NCI-H2227 (cell line): Measurements from ENCODE around the gene RPS29.
"Not testable (repeated sequence)": the region's sequence is repeated elsewhere in the genome, so short reads cannot be mapped to it uniquely, and the experiment has no call there.

Source experiments
- DNase-seq: peaks from one replicate; lab custom pipeline; 2025; ENCODE audit not compliant: unreplicated experiment; lab: John Stamatoyannopoulos, UW

The RPS29 gene

GRCh38 chr14:49598485-49599300, 12.5 kb upstream of the RPS29 start, which contains the start of gene LRR1:
LRR1 (plus strand) TSS chr14:49598940; CDS start chr14:49599021, 81 bp downstream.
- DNase-seq, result peak; percentile 91

DNA sequence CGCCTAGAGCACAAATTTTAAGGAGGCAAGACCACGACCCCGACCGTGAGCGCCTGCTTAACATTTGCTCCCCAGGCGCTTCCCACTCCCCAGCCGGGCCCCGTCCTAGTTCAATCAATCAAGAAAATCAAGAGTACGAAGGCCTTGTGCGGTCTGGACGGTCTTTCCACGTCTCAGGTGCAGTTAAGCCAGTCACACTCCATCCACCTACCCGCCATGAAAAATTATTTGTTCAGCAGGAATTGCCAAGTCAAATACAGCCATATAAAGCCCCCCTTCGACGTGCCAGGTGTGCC, 12.0 kb upstream of the RPS29 start:
- peak; percentile 63 for DNase-seq

- no peak for DNase-seq
Observed at GRCh38 chr14:49594347-49595091, 8.3 kb upstream of the RPS29 start.

- no peak for DNase-seq
Observed at GRCh38 chr14:49593016-49593415, 6.8 kb upstream of the RPS29 start.

GRCh38 chr14:49589387-49589786, 3.2 kb upstream of the RPS29 start:
- DNase-seq, result no peak

DNA sequence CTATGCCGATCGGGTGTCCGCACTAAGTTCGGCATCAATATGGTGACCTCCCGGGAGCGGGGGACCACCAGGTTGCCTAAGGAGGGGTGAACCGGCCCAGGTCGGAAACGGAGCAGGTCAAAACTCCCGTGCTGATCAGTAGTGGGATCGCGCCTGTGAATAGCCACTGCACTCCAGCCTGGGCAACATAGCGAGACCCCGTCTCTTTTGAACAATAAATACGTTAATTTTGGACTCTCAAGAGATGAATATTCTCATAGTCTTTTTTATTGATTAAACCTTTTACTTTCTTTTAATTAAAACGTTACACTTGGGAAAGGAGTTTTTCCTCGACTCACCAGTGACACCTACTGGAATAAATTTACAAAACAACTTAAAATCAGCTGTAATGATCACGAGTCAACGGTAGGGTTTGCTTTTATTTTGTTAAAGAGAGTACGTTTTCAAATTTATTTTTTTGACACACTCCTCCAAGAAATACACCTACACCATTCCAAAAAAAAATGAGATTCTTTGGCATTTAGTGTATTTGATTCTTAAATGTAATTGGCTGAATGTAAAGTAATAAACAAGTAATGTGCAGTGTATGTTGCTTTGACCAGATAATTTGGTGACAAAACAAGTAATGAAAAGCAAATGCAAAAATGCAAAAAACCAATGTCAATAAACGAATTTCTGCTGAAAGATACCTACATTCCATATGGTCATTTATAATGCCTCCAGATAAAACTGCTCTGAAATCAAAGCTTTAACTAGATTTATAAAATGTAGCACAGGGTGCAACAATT, 687 bp upstream of the RPS29 start:
- DNase-seq, result peak; percentile 80

- DNase-seq, result not testable (repeated sequence)
Observed at GRCh38 chr14:49584981-49585640, 1.1 kb downstream of the RPS29 start.

DNA sequence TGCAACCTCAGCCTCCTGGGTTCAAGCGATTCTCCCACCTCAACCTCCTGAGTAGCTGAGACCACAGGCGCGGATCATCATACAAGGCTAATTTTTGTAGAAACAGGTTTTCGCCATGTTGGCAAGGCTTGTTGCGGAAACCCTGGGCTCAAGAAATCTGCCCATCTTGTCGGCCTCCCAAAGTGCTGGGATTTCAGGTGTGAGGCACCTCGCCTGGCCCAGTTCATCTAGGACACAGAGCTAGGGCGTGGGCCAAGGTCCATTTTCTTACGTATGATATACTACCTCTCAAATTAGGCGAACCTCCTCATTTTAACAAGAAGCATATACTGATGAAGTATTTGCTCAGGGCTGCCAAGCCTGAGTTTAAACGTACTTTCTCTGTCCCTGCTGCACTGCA, 2.1 kb downstream of the RPS29 start:
- DNase-seq, result no peak

DNA sequence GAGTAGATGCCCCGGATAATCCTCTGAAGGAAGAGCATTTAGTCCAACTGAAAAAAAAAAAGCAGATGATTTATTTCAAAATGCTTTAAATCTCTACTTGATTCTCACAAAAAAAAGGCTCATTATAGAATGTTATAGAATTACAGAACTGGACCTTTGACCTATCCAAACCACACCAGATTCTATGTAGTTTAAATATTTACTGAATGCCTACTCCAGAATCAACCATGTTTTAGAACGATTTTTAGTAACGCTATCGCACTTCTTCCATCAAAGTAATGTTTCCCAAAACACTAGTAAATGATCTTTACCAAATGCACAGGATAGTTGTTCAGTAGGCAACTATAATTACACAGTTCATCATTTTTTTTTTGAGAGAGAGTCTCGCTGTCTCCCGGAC, 2.6 kb downstream of the RPS29 start:
- no peak for DNase-seq

GRCh38 chr14:49582113-49582977, 3.8 kb downstream of the RPS29 start:
- no peak for DNase-seq

GRCh38 chr14:49581209-49582112, 4.7 kb downstream of the RPS29 start:
- no peak for DNase-seq

GRCh38 chr14:49579841-49580240, 6.3 kb downstream of the RPS29 start:
- DNase-seq, result no peak

- no peak for DNase-seq
Observed at GRCh38 chr14:49578141-49578540, 8.0 kb downstream of the RPS29 start.

DNA sequence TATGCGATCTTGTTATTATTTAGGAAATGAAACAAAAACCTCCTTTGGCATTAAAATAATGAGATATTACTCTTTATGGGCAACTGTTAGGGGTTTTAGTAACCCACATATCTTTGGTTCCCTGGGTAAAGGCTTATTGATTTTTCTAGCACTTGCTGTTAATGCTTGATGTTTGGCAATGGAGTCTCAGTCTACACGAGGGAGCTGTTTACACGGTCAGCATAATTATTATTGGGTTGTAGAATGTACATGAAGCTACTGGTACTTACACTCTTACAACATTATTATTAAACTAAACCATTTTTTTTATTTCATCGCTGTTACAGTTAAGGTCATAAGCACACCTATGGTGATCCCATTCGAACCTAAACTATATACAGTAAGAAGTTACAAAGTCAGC, 12.1 kb downstream of the RPS29 start:
- DNase-seq, result no peak

GRCh38 chr14:49569281-49569680, 16.9 kb downstream of the RPS29 start:
- no peak for DNase-seq

- DNase-seq, result no peak
Observed at GRCh38 chr14:49566714-49567113, 19.5 kb downstream of the RPS29 start.

- no peak for DNase-seq
Observed at GRCh38 chr14:49559979-49560768, 26.0 kb downstream of the RPS29 start.

DNA sequence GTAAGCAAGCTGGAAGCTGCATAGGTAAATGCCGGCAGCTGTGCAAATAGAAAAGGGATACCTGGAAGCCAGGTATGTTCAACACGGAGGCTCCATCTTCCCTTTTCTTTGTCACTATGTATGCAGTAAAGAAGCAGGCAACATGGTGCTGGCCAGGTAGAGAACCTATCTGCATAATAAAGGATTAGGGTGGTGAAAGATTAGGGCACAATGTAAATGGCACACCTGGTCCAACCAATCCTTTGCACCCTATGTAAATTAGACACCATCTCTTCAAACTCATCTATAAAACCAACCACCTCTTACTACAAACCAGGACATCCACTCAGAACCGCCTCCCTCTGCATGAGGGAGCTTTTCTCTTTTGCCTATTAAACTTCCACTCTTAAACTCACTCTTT, 32.3 kb downstream of the RPS29 start:
- no peak for DNase-seq
